ENCODE data around the gene ZNG1A.

DNA sequence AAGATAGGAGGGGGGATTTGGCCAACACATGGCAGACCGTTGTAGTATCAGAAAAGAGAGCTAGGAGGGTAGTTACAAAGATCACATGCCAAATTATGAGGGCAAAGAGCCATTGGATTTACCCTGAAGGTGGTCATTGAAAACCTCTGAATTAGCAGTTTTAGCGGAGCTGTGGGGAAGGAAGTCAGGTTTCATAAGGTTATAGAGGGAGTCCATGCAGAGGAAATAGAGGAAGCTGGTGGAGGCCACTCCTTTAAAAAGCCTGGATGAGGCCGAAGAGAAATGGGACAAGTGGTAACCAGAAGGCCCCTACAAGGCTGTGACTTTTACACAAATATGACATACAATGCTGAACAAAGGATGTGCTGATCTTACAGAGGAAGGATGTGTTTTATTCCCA lies 49.0 kb upstream of the ZNG1A start:
- TF ChIP-seq, protein P1, sequence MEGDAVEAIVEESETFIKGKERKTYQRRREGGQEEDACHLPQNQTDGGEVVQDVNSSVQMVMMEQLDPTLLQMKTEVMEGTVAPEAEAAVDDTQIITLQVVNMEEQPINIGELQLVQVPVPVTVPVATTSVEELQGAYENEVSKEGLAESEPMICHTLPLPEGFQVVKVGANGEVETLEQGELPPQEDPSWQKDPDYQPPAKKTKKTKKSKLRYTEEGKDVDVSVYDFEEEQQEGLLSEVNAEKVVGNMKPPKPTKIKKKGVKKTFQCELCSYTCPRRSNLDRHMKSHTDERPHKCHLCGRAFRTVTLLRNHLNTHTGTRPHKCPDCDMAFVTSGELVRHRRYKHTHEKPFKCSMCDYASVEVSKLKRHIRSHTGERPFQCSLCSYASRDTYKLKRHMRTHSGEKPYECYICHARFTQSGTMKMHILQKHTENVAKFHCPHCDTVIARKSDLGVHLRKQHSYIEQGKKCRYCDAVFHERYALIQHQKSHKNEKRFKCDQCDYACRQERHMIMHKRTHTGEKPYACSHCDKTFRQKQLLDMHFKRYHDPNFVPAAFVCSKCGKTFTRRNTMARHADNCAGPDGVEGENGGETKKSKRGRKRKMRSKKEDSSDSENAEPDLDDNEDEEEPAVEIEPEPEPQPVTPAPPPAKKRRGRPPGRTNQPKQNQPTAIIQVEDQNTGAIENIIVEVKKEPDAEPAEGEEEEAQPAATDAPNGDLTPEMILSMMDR (IDR thresholded peaks at IDR 0.05) = no peak
- no peak for TF ChIP-seq POLR2A (IDR thresholded peaks at IDR 0.05)
- TF ChIP-seq POLR2AphosphoS5 (IDR thresholded peaks at IDR 0.05) = no peak
